Measurements from ENCODE around the gene HS6ST3. TPM values are rescaled to one million over a fixed set of nuclear protein-coding genes. Genes with fewer than 3 reads are reported as not detected.
"Not testable (repeated sequence)": the region's sequence is repeated elsewhere in the genome, so short reads cannot be mapped to it uniquely, and the experiment has no call there.

HS6ST3 gene
- total RNA-seq, 4 donors from 2014 or later: 0.08 to 0.47 (median 0.41) TPM

- TF ChIP-seq POLR2AphosphoS5 (IDR thresholded peaks at IDR 0.05): no peak
- no peak for TF ChIP-seq CTCF (IDR thresholded peaks at IDR 0.05)
- TF ChIP-seq POLR2A (IDR thresholded peaks at IDR 0.05): no peak
- TF ChIP-seq EP300 (IDR thresholded peaks at IDR 0.05): no peak
- H3K9me3 ChIP-seq: peaks cover 8% of the 10 kb centered on the region
- H3K4me1 ChIP-seq: no peaks in the 10 kb centered on the region
- H3K27ac ChIP-seq: no peak overlapping the region
- WGBS: 29% methylated on average over 2 of the region's 2 CpGs
- DNase-seq (ENCODE audit: low spot score in 2 of 2): no peak
- no peaks in the 10 kb centered on the region for H3K36me3 ChIP-seq
- no peaks in the 10 kb centered on the region for H3K27me3 ChIP-seq
- H3K4me3 ChIP-seq: no peak overlapping the region
Measured at GRCh38 chr13:96112936-96113335, 23.0 kb downstream of the HS6ST3 start.

GRCh38 chr13:96115368-96115767 is 25.5 kb downstream of the HS6ST3 start:
- not testable (repeated sequence) for H3K27ac ChIP-seq; H3K27me3 ChIP-seq; H3K4me1 ChIP-seq; DNase-seq (ENCODE audit: low spot score in 2 of 2); H3K4me3 ChIP-seq; H3K36me3 ChIP-seq; H3K9me3 ChIP-seq
- WGBS: 98% methylated on average over 2 of the region's 2 CpGs

- DNase-seq (ENCODE audit: low spot score in 2 of 2): no peak
- Histone ChIP-seq H3K9me3 (no peaks in the 10 kb centered on the region), H3K4me3 (no peak overlapping the region), H3K36me3 (no peaks in the 10 kb centered on the region), H3K4me1 (no peaks in the 10 kb centered on the region), H3K27me3 (no peaks in the 10 kb centered on the region), H3K27ac (no peak overlapping the region)
- TF ChIP-seq POLR2A (IDR thresholded peaks at IDR 0.05) (no peak), CTCF (IDR thresholded peaks at IDR 0.05) (no peak), EP300 (IDR thresholded peaks at IDR 0.05) (no peak), POLR2AphosphoS5 (IDR thresholded peaks at IDR 0.05) (no peak)
- WGBS: 59% methylated on average over 1 of the region's 1 CpG
Measured at GRCh38 chr13:96119921-96120320, 30.0 kb downstream of the HS6ST3 start.

- Histone ChIP-seq H3K36me3 (no peaks in the 10 kb centered on the region), H3K27ac (no peak overlapping the region), H3K4me1 (no peaks in the 10 kb centered on the region), H3K4me3 (no peak overlapping the region), H3K27me3 (no peaks in the 10 kb centered on the region), H3K9me3 (no peaks in the 10 kb centered on the region)
- no peak for DNase-seq (ENCODE audit: low spot score in 2 of 2)
- TF ChIP-seq POLR2AphosphoS5 (IDR thresholded peaks at IDR 0.05) (no peak), EP300 (IDR thresholded peaks at IDR 0.05) (no peak), POLR2A (IDR thresholded peaks at IDR 0.05) (no peak), CTCF (IDR thresholded peaks at IDR 0.05) (no peak)
- WGBS: 27% methylated on average over 3 of the region's 3 CpGs
Measured at GRCh38 chr13:96130818-96131340, 41.0 kb downstream of the HS6ST3 start.

GRCh38 chr13:96141032-96141431 is 51.1 kb downstream of the HS6ST3 start:
- no peak overlapping the region for H3K4me3 ChIP-seq
- no peaks in the 10 kb centered on the region for H3K9me3 ChIP-seq
- TF ChIP-seq EP300 (IDR thresholded peaks at IDR 0.05): no peak
- TF ChIP-seq CTCF (IDR thresholded peaks at IDR 0.05): no peak
- TF ChIP-seq POLR2AphosphoS5 (IDR thresholded peaks at IDR 0.05): no peak
- H3K4me1 ChIP-seq: no peaks in the 10 kb centered on the region
- WGBS: 41% methylated on average over 3 of the region's 3 CpGs
- no peaks in the 10 kb centered on the region for H3K27me3 ChIP-seq
- H3K27ac ChIP-seq: no peak overlapping the region
- H3K36me3 ChIP-seq: no peaks in the 10 kb centered on the region
- no peak for DNase-seq (ENCODE audit: low spot score in 2 of 2)

GRCh38 chr13:96159725-96160124 is 69.8 kb downstream of the HS6ST3 start:
- Histone ChIP-seq H3K27ac (no peak overlapping the region), H3K27me3 (no peaks in the 10 kb centered on the region), H3K36me3 (no peaks in the 10 kb centered on the region), H3K4me1 (no peaks in the 10 kb centered on the region), H3K9me3 (no peaks in the 10 kb centered on the region), H3K4me3 (no peak overlapping the region)
- TF ChIP-seq POLR2AphosphoS5 (IDR thresholded peaks at IDR 0.05): no peak
- TF ChIP-seq POLR2A (IDR thresholded peaks at IDR 0.05): no peak
- TF ChIP-seq EP300 (IDR thresholded peaks at IDR 0.05): no peak
- TF ChIP-seq CTCF (IDR thresholded peaks at IDR 0.05): no peak
- no peak for DNase-seq (ENCODE audit: low spot score in 2 of 2)
- WGBS: 69% methylated on average over 2 of the region's 2 CpGs
